Thymus (tissue), 11 donors: ENCODE data around the gene C2orf66. TPM values are rescaled to one million over a fixed set of nuclear protein-coding genes. Genes with fewer than 3 reads are reported as not detected.
A peak's percentile ranks its signal among the peaks of the same experiment; 100 is the strongest.

Experiments
- DNase-seq, 9 donors: peaks; one replicate each; pipeline ENCODE4 v3.0.0-alpha.2; 2013; ENCODE audit warnings: low spot score in 9 of 9, low read depth in 6 of 9, missing footprints in 1 of 9
- H3K27ac ChIP-seq, 2 donors: one replicate each; pipeline ENCODE4 v1.5.1; 2013; ENCODE audit warnings: control low read depth in 1 of 2, low read depth in 1 of 2, low read length in 1 of 2, mild to moderate bottlenecking in 1 of 2, moderate library complexity in 1 of 2
- H3K27me3 ChIP-seq, 2 donors: one replicate each; pipeline ENCODE4 v1.5.1; 2013; ENCODE audit warnings: low read length in 1 of 2; ENCODE audit not compliant: control insufficient read depth in 2 of 2, insufficient read depth in 1 of 2
- H3K36me3 ChIP-seq, 2 donors: one replicate each; pipeline ENCODE4 v1.5.1; 2013; ENCODE audit warnings: low read length in 1 of 2, mild to moderate bottlenecking in 1 of 2, moderate library complexity in 1 of 2; ENCODE audit not compliant: control insufficient read depth in 2 of 2, insufficient read depth in 2 of 2
- H3K4me1 ChIP-seq, 2 donors: one replicate each; pipeline ENCODE4 v1.5.1; 2013; ENCODE audit warnings: low read length in 2 of 2; ENCODE audit not compliant: control insufficient read depth in 2 of 2, insufficient read depth in 2 of 2
- H3K4me3 ChIP-seq, 2 donors: one replicate each; pipeline ENCODE4 v1.5.1; 2013; ENCODE audit warnings: low read length in 2 of 2, control low read depth in 1 of 2, mild to moderate bottlenecking in 1 of 2
- H3K9me3 ChIP-seq, 2 donors: one replicate each; pipeline ENCODE4 v1.5.1; 2013; ENCODE audit warnings: low read length in 1 of 2, mild to moderate bottlenecking in 1 of 2; ENCODE audit not compliant: control insufficient read depth in 2 of 2, insufficient read depth in 1 of 2
- WGBS: extraction: QIAGEN DNeasy Blood & Tissue Kit; methylation state at CpG from one replicate; pipeline ENCODE4 v1.1.7; 2013; 5-methylcytosine and 5-hydroxymethylcytosine counted together
- polyA plus RNA-seq: library from polyadenylated mRNA; stranded (reverse); fragments of 200-250 nt; gene quantifications from one replicate; pipeline ENCODE4 v1.2.3, GENCODE V29; 2013
- total RNA-seq: library from RNA; stranded (reverse); fragments of 120-200 nt; gene quantifications from one replicate; pipeline ENCODE4 v1.2.4, GENCODE V29; 2013
- donor health status: healthy.

Gene C2orf66
- total and polyA plus RNA-seq, 2 donors: 0.05 to 0.41 TPM

DNA sequence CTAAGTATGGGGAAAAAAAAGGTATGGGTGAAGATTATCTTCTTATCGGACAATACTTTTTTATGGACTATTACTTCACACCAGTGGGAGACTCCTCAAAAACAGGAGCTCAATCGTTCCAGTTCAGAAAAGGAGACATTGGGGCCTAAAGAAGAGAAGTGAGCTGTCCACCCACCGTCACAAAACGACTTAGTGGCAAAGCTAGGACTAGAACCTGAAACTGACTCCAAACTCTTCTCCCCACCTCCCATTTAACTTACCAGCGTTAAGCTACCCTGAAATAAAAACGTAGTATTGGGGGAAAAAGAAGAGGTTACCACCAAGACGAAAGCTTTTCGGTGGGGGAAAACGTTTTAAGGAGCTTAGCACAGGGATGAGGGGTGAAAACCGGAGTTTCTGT is 10.2 kb downstream of the C2orf66 start:
- peak overlapping the region; percentile 90 to 96 for H3K4me3 ChIP-seq
- no peaks in the 10 kb centered on the region for H3K27me3 ChIP-seq
- no peaks in the 10 kb centered on the region for H3K9me3 ChIP-seq
- H3K27ac ChIP-seq: peak overlapping the region; percentile 91 to 95
- WGBS: 9% methylated on average over 10 of the region's 10 CpGs
- peak in 1 of 9 donors; percentile 3 for DNase-seq
- H3K36me3 ChIP-seq: peaks cover 10 to 22% of the 10 kb centered on the region in 2 donors
- peaks cover 0 to 10% of the 10 kb centered on the region in 2 donors for H3K4me1 ChIP-seq

GRCh38 chr2:196792865-196793264 is 16.3 kb downstream of the C2orf66 start:
- Histone ChIP-seq H3K4me1 (no peaks in the 10 kb centered on the region), H3K4me3 (no peak overlapping the region), H3K27ac (no peak overlapping the region), H3K9me3 (no peaks in the 10 kb centered on the region), H3K36me3 (peaks cover 23 to 76% of the 10 kb centered on the region in 2 donors), H3K27me3 (no peaks in the 10 kb centered on the region)
- DNase-seq: no peak
- 97% methylated on average over 3 of the region's 3 CpGs for WGBS

- WGBS: 97% methylated on average over 4 of the region's 4 CpGs
- no peaks in the 10 kb centered on the region for H3K9me3 ChIP-seq
These were observed 25.6 kb downstream of the C2orf66 start for GRCh38 chr2:196783431-196784094.

GRCh38 chr2:196767101-196767500 is 42.1 kb downstream of the C2orf66 start:
- H3K36me3 ChIP-seq: peaks cover 19 to 55% of the 10 kb centered on the region in 2 donors
- H3K4me3 ChIP-seq: no peak overlapping the region
- H3K9me3 ChIP-seq: no peaks in the 10 kb centered on the region
- H3K4me1 ChIP-seq: no peaks in the 10 kb centered on the region
- no peak for DNase-seq
- no peak overlapping the region for H3K27ac ChIP-seq
- 96% methylated on average over 1 of the region's 1 CpG for WGBS
- H3K27me3 ChIP-seq: no peaks in the 10 kb centered on the region

More at GRCh38 chr2:196783431-196784094, 25.6 kb downstream of the C2orf66 start:
- no peaks in the 10 kb centered on the region for H3K4me1 ChIP-seq
- H3K27me3 ChIP-seq: no peaks in the 10 kb centered on the region
- H3K36me3 ChIP-seq: peaks cover 33 to 75% of the 10 kb centered on the region in 2 donors
- no peak overlapping the region for H3K4me3 ChIP-seq
- H3K27ac ChIP-seq: no peak overlapping the region
- no peak for DNase-seq

GRCh38 chr2:196759378-196759706 is 49.8 kb downstream of the C2orf66 start:
- Histone ChIP-seq H3K36me3 (peaks cover 2 to 14% of the 10 kb centered on the region in 2 donors), H3K9me3 (peaks cover 0 to 3% of the 10 kb centered on the region in 2 donors), H3K27ac (no peak overlapping the region), H3K4me1 (no peaks in the 10 kb centered on the region), H3K27me3 (no peaks in the 10 kb centered on the region), H3K4me3 (no peak overlapping the region)
- 93% methylated on average over 5 of the region's 5 CpGs for WGBS
- DNase-seq: no peak

GRCh38 chr2:196758474-196759377 is 50.4 kb downstream of the C2orf66 start:
- Histone ChIP-seq H3K9me3 (peaks cover 0 to 3% of the 10 kb centered on the region in 2 donors), H3K4me3 (no peak overlapping the region), H3K27me3 (no peaks in the 10 kb centered on the region), H3K4me1 (no peaks in the 10 kb centered on the region), H3K36me3 (peaks cover 0 to 10% of the 10 kb centered on the region in 2 donors), H3K27ac (no peak overlapping the region)
- no peak for DNase-seq
- 95% methylated on average over 3 of the region's 3 CpGs for WGBS

Other genes with a start within 250 kb of the C2orf66 start
- 3.1 TPM for gene HECW2, start 215.8 kb downstream of the C2orf66 start, total RNA-seq
- gene HECW2, start 215.8 kb downstream of the C2orf66 start, polyA plus RNA-seq: 0.89 TPM
- 8.6 TPM for gene CCDC150, start 169.6 kb downstream of the C2orf66 start, total RNA-seq
- gene CCDC150, start 169.6 kb downstream of the C2orf66 start, polyA plus RNA-seq: 3.0 TPM
- 37.9 TPM for gene GTF3C3, start 9.7 kb downstream of the C2orf66 start, total RNA-seq
- gene GTF3C3, start 9.7 kb downstream of the C2orf66 start, polyA plus RNA-seq: 22.3 TPM
- gene PGAP1, start 117.4 kb upstream of the C2orf66 start, total RNA-seq: 4.2 TPM
- 3.1 TPM for gene PGAP1, start 117.4 kb upstream of the C2orf66 start, polyA plus RNA-seq